Measurements from ENCODE around the gene ATP8B4. TPM values are rescaled to one million over a fixed set of nuclear protein-coding genes. Genes with fewer than 3 reads are reported as not detected.

ATP8B4 gene
- total and polyA plus RNA-seq, 2 donors from 2014 or later: 2.1 to 12.5 TPM

DNA sequence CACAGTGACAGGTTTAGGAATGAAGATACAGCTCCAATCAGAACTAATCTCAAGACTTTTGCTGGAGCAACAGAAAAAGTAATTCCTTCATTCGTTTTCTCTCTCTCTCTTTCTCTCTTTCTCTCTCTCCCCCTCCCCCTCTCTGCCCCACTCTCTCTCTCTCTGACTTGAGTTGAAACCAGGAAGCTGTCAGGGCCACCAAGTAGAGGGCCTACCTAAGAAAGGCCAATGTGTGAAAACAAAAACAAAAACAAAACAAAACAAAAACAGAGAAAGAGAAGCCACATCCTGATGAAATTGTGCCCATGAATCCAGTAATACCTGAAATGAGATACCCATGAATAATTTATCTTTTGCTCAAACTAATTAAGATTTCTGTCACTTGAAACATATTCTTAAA, 72.9 kb downstream of the ATP8B4 start:
- no peak for DNase-seq
- Histone ChIP-seq H3K4me3 (ENCODE audit: low read length in 3 of 3) (no peak overlapping the region), H3K27me3 (ENCODE audit: control insufficient read depth, insufficient read depth, low read length) (no peaks in the 10 kb centered on the region), H3K27ac (ENCODE audit: low read depth in 2 of 2, low read length in 2 of 2) (no peak overlapping the region), H3K4me1 (ENCODE audit: control insufficient read depth in 2 of 3, insufficient read depth in 2 of 3, low read depth in 1 of 3, low read length in 3 of 3) (no peaks in the 10 kb centered on the region), H3K9ac (ENCODE audit: low read length in 3 of 3) (no peak overlapping the region), H3K36me3 (ENCODE audit: control insufficient read depth in 2 of 3, insufficient read depth in 3 of 3, low read length in 3 of 3) (no peaks in the 10 kb centered on the region), H3K9me3 (ENCODE audit: control insufficient read depth in 2 of 3, insufficient read depth in 1 of 3, low read length in 3 of 3) (peaks cover 0 to 13% (median 6%) of the 10 kb centered on the region in 3 donors)
- TF ChIP-seq, protein P1, sequence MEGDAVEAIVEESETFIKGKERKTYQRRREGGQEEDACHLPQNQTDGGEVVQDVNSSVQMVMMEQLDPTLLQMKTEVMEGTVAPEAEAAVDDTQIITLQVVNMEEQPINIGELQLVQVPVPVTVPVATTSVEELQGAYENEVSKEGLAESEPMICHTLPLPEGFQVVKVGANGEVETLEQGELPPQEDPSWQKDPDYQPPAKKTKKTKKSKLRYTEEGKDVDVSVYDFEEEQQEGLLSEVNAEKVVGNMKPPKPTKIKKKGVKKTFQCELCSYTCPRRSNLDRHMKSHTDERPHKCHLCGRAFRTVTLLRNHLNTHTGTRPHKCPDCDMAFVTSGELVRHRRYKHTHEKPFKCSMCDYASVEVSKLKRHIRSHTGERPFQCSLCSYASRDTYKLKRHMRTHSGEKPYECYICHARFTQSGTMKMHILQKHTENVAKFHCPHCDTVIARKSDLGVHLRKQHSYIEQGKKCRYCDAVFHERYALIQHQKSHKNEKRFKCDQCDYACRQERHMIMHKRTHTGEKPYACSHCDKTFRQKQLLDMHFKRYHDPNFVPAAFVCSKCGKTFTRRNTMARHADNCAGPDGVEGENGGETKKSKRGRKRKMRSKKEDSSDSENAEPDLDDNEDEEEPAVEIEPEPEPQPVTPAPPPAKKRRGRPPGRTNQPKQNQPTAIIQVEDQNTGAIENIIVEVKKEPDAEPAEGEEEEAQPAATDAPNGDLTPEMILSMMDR (IDR thresholded peaks at IDR 0.05; ENCODE audit: borderline replicate concordance, extremely low read depth, insufficient read depth): no peak
- no peak for FAIRE-seq
- intact Hi-C loops (cut with DNase I): no loop called here

GRCh38 chr15:50044904-50045303, 74.1 kb downstream of the ATP8B4 start:
- H3K4me1 ChIP-seq (ENCODE audit: control insufficient read depth in 2 of 3, insufficient read depth in 2 of 3, low read depth in 1 of 3, low read length in 3 of 3): no peaks in the 10 kb centered on the region
- intact Hi-C loops (cut with DNase I): no loop called here
- no peak overlapping the region for H3K27ac ChIP-seq (ENCODE audit: low read depth in 2 of 2, low read length in 2 of 2)
- DNase-seq (no peak), FAIRE-seq (no peak)
- H3K9me3 ChIP-seq (ENCODE audit: control insufficient read depth in 2 of 3, insufficient read depth in 1 of 3, low read length in 3 of 3): peaks cover 0 to 13% (median 6%) of the 10 kb centered on the region in 3 donors
- no peak overlapping the region for H3K9ac ChIP-seq (ENCODE audit: low read length in 3 of 3)
- H3K27me3 ChIP-seq (ENCODE audit: control insufficient read depth, insufficient read depth, low read length): no peaks in the 10 kb centered on the region
- TF ChIP-seq, protein P1 (IDR thresholded peaks at IDR 0.05; ENCODE audit: borderline replicate concordance, extremely low read depth, insufficient read depth): no peak
- no peaks in the 10 kb centered on the region for H3K36me3 ChIP-seq (ENCODE audit: control insufficient read depth in 2 of 3, insufficient read depth in 3 of 3, low read length in 3 of 3)
- no peak overlapping the region for H3K4me3 ChIP-seq (ENCODE audit: low read length in 3 of 3)

GRCh38 chr15:50044406-50044805, 74.6 kb downstream of the ATP8B4 start:
- H3K27ac ChIP-seq (ENCODE audit: low read depth in 2 of 2, low read length in 2 of 2): no peak overlapping the region
- H3K36me3 ChIP-seq (ENCODE audit: control insufficient read depth in 2 of 3, insufficient read depth in 3 of 3, low read length in 3 of 3): no peaks in the 10 kb centered on the region
- H3K9me3 ChIP-seq (ENCODE audit: control insufficient read depth in 2 of 3, insufficient read depth in 1 of 3, low read length in 3 of 3): peaks cover 0 to 13% (median 6%) of the 10 kb centered on the region in 3 donors
- H3K4me1 ChIP-seq (ENCODE audit: control insufficient read depth in 2 of 3, insufficient read depth in 2 of 3, low read depth in 1 of 3, low read length in 3 of 3): no peaks in the 10 kb centered on the region
- no peak overlapping the region for H3K4me3 ChIP-seq (ENCODE audit: low read length in 3 of 3)
- no peak overlapping the region for H3K9ac ChIP-seq (ENCODE audit: low read length in 3 of 3)
- FAIRE-seq (no peak), DNase-seq (no peak)
- no peaks in the 10 kb centered on the region for H3K27me3 ChIP-seq (ENCODE audit: control insufficient read depth, insufficient read depth, low read length)
- intact Hi-C loops (cut with DNase I): no loop called here
- TF ChIP-seq, protein P1 (IDR thresholded peaks at IDR 0.05; ENCODE audit: borderline replicate concordance, extremely low read depth, insufficient read depth): no peak

DNA sequence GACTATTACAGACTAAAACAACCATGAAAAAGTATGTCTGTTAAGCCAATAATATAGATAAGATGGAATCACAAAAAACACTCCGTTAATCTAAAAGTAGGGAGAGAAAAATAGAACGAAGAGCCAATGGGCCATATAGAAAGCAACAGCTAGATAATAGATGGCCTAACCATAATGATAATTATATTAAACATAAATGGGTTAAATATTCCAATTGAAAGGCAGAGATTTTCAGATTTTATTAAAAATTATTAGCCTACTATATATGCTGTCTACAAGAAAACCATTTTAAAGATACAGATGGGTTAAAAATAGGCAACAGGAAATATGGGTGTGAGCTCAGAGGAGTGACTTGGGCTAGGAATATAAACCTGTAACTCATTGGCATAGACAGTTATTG, 76.3 kb downstream of the ATP8B4 start:
- H3K27me3 ChIP-seq (ENCODE audit: control insufficient read depth, insufficient read depth, low read length): no peaks in the 10 kb centered on the region
- H3K36me3 ChIP-seq (ENCODE audit: control insufficient read depth in 2 of 3, insufficient read depth in 3 of 3, low read length in 3 of 3): no peaks in the 10 kb centered on the region
- FAIRE-seq: no peak

More for the DNA sequence above, 76.3 kb downstream of the ATP8B4 start:
- Histone ChIP-seq H3K9ac (ENCODE audit: low read length in 3 of 3) (no peak overlapping the region), H3K4me1 (ENCODE audit: control insufficient read depth in 2 of 3, insufficient read depth in 2 of 3, low read depth in 1 of 3, low read length in 3 of 3) (no peaks in the 10 kb centered on the region), H3K27ac (ENCODE audit: low read depth in 2 of 2, low read length in 2 of 2) (no peak overlapping the region), H3K9me3 (ENCODE audit: control insufficient read depth in 2 of 3, insufficient read depth in 1 of 3, low read length in 3 of 3) (peaks cover 0 to 13% (median 6%) of the 10 kb centered on the region in 3 donors), H3K4me3 (ENCODE audit: low read length in 3 of 3) (no peak overlapping the region)
- TF ChIP-seq, protein P1 (IDR thresholded peaks at IDR 0.05; ENCODE audit: borderline replicate concordance, extremely low read depth, insufficient read depth): no peak
- intact Hi-C loops (cut with DNase I): no loop called here
- no peak for DNase-seq

Data from kidney (tissue), 14 donors.